D721Med (cell line): ENCODE results near the gene COL4A2.

Experiments used
- DNase-seq: peaks from one replicate; pipeline ENCODE4 v3.0.0; 2011; ENCODE audit warnings: low spot score; ENCODE audit not compliant: insufficient read length
- FAIRE-seq: peaks from 2 replicates; lab custom pipeline; 2011; peaks lifted over from hg19 to GRCh38; lab: Jason Lieb, UNC
- TF ChIP-seq, protein P1 (sequence below): IDR thresholded peaks from 2 replicates; pipeline ENCODE4 v1.5.1; 2012; ENCODE audit warnings: mild to moderate bottlenecking, control low read depth; ENCODE audit not compliant: insufficient read depth; ENCODE audit errors: missing control alignments

Gene COL4A2

DNA sequence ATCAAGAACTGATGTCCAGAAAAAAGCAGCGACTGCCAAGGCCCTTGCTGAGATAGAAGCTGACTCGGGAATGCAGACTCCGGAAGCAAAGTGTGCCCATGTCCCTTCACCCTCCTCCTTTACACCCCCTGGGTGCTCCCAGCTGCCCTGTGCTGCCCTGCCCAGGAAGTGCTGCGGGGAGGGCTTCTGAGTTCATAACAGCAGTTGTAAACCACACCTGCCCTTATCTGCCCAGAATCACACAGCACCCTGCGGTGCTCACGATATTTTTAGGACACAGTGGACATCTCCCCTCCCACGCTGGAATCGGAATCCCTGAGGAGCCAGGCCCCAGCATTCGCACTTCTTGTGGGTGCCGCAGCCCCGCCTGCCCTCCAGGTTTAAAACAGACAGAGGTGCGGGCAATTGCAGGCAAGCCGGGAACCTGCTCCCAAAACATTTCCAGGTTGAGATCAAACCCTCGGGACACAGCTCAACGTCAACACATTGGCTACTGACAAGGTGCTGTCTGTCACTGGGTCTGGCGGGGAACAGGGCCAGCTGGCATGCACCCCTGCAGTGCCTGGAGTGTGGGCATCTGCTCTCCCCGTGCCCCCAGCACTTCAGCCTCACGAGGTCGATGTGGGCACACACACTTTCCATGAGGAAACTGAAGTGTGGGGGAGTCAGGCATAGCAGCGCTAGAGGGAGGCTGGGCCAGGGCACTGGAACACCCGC is 217.6 kb downstream of the COL4A2 start:
- FAIRE-seq (no peak), DNase-seq (no peak)
- TF ChIP-seq, protein P1, sequence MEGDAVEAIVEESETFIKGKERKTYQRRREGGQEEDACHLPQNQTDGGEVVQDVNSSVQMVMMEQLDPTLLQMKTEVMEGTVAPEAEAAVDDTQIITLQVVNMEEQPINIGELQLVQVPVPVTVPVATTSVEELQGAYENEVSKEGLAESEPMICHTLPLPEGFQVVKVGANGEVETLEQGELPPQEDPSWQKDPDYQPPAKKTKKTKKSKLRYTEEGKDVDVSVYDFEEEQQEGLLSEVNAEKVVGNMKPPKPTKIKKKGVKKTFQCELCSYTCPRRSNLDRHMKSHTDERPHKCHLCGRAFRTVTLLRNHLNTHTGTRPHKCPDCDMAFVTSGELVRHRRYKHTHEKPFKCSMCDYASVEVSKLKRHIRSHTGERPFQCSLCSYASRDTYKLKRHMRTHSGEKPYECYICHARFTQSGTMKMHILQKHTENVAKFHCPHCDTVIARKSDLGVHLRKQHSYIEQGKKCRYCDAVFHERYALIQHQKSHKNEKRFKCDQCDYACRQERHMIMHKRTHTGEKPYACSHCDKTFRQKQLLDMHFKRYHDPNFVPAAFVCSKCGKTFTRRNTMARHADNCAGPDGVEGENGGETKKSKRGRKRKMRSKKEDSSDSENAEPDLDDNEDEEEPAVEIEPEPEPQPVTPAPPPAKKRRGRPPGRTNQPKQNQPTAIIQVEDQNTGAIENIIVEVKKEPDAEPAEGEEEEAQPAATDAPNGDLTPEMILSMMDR: no peak

GRCh38 chr13:110525328-110526319 is 218.5 kb downstream of the COL4A2 start:
- FAIRE-seq: no peak
- no peak for DNase-seq

DNA sequence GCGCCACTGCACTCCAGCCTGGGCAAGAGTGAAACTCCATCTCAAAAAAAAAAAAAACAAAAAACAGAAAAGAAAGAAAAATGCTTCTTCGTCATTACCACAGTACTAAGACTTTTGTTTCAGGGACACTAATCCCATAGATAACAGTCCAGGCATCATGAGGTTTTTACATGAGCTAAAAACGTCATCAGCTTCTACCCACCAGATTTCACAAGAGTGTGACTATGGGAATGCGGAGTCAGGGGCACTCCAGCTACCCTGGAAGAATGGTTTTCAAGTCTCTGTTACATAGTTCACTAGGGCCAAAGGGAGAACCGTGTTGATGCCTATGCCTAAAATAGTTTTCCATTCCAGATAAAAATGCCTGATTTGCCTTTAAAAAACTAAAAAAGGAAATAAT is 221.3 kb downstream of the COL4A2 start:
- no peak for FAIRE-seq
- no peak for DNase-seq
- TF ChIP-seq, protein P1: no peak

More at GRCh38 chr13:110525328-110526319, 218.5 kb downstream of the COL4A2 start:
- TF ChIP-seq, protein P1: no peak

GRCh38 chr13:110528911-110529310 is 221.8 kb downstream of the COL4A2 start:
- FAIRE-seq: no peak
- TF ChIP-seq, protein P1: no peak
- DNase-seq: no peak

DNA sequence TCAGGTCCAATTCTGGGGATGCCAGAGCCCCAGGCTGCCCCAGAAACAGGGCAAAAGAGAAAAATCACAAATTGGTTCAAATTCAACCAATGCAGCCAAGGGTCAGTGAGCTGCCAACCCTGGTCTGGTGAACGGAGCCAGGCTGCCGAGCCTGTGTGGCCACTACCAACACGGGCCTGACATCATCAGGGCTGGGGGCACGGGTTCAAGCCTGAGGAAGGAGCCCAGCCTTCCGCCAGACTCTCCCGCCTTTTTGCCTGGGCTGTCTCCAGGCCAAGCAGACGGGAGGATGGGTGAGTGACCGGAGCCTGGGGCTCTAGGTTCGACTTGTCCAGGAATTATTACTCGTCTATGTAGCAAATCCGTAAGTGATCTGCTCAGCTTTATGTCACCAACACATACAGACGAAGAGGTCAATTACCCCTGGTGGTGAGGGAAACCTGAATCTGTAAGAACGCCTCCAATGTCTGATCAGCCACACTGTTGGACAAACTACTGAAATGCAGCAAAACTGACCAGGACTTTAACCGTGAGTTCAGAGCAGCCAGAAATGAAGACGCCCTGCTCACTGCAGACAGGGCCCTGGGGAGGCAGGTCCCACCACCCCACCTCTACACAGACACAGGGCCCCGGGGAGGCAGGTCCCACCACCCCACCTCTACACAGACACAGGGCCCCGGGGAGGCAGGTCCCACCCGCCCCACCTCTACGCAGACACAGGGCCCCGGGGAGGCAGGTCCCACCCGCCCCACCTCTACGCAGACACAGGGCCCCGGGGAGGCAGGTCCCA is 222.6 kb downstream of the COL4A2 start:
- no peak for FAIRE-seq
- TF ChIP-seq, protein P1: no peak

DNA sequence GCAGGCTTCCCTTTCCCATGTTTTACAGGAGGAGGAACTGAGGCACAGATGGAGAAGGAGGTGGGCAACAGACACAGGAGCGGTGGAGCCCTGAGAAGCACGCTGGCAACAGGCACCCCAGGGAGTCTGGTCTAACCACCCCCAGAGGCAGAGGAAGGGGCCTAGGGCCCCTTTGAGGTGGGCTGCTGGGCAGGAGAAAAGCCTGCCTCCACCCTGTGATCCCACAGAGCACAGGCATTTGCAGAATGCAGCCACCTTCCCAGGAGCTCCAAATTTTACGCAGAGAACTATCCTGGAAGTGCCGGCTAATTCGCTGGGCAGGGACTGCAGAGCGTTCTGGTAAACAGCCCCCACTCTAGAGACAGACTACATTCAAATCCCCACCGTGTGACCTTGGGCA is 224.0 kb downstream of the COL4A2 start:
- FAIRE-seq (no peak), DNase-seq (no peak)
- TF ChIP-seq, protein P1: no peak

More for the DNA sequence above, 222.6 kb downstream of the COL4A2 start:
- DNase-seq: no peak
